ENCODE measurements around the gene CSTF2. TPM values are rescaled to one million over a fixed set of nuclear protein-coding genes. Genes with fewer than 3 reads are reported as not detected.

Gene CSTF2
- total RNA-seq, 1 experiment from 2014 or later = 19.5 TPM

- Histone ChIP-seq H3K4me2 (ENCODE audit: low read depth, low read length, poor library complexity, severe bottlenecking) (no peak overlapping the region), H3K36me3 (ENCODE audit: insufficient read depth, low read length) (no peaks in the 10 kb centered on the region), H3K79me2 (ENCODE audit: low read length) (no peaks in the 10 kb centered on the region), H3K4me3 (ENCODE audit: low read length) (no peak overlapping the region), H3K9me3 (ENCODE audit: low read length) (no peaks in the 10 kb centered on the region), H3K27ac (ENCODE audit: low read length) (no peak overlapping the region), H3K4me1 (ENCODE audit: low read length) (no peaks in the 10 kb centered on the region), H4K20me1 (ENCODE audit: insufficient read depth, low read depth, low read length) (no peaks in the 10 kb centered on the region), H3K9me2 (replicated peaks; ENCODE audit: insufficient read depth, low read length) (no peaks in the 10 kb centered on the region), H3K27me3 (ENCODE audit: low read length) (no peaks in the 10 kb centered on the region), H3K9ac (ENCODE audit: low read length) (no peak overlapping the region), H2AFZ (ENCODE audit: low read length) (no peak overlapping the region)
- no peak for DNase-seq
These were observed 32.6 kb downstream of the CSTF2 start for GRCh38 chrX:100852810-100853209.

GRCh38 chrX:100863326-100863864 is 43.2 kb downstream of the CSTF2 start:
- H3K9me2 ChIP-seq (replicated peaks; ENCODE audit: insufficient read depth, low read length) = no peaks in the 10 kb centered on the region
- no peak overlapping the region for H3K4me2 ChIP-seq (ENCODE audit: low read depth, low read length, poor library complexity, severe bottlenecking)
- no peaks in the 10 kb centered on the region for H3K79me2 ChIP-seq (ENCODE audit: low read length)
- H3K36me3 ChIP-seq (ENCODE audit: insufficient read depth, low read length) = no peaks in the 10 kb centered on the region
- no peaks in the 10 kb centered on the region for H3K9me3 ChIP-seq (ENCODE audit: low read length)
- H3K4me3 ChIP-seq (ENCODE audit: low read length) = no peak overlapping the region
- H3K27ac ChIP-seq (ENCODE audit: low read length) = no peak overlapping the region
- DNase-seq = no peak
- H4K20me1 ChIP-seq (ENCODE audit: insufficient read depth, low read depth, low read length) = no peaks in the 10 kb centered on the region
- no peaks in the 10 kb centered on the region for H3K4me1 ChIP-seq (ENCODE audit: low read length)
- H2AFZ ChIP-seq (ENCODE audit: low read length) = no peak overlapping the region
- H3K9ac ChIP-seq (ENCODE audit: low read length) = no peak overlapping the region
- no peaks in the 10 kb centered on the region for H3K27me3 ChIP-seq (ENCODE audit: low read length)

DNA sequence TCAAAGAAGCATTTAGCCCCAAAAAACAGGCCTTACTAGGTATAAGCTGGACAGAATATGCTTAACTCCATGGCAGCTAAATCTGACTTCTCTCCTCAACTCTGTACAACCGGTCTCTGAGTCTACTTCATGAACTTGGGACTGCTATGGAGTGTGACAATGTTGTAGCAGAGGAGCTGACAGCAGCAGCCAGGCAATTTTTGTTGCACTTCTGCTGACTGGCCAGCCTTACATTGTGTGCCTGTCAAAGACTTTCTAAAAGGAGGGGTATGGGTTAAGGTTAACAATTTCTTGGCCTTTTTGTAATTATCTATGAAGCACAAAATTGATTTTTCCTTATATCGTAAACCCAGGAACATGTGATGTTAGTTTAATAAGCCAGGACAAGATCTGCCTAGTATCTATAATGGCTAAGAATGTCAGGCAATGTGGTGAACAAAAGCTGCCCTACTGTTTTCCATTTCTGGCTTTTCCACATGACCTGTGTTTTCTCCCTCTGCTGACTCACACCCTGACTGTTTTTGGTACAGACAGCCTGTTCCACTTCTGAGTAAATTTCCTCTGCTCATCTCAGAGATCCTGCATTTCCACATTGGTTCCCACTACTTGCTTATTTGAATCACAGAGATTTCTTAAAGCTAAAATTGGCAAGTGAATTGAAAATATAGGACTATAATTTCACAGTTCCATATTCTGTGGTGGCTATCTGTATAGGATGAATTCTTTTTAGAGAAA is 44.6 kb downstream of the CSTF2 start:
- no peaks in the 10 kb centered on the region for H4K20me1 ChIP-seq (ENCODE audit: insufficient read depth, low read depth, low read length)
- no peak for DNase-seq
- H3K27me3 ChIP-seq (ENCODE audit: low read length) = no peaks in the 10 kb centered on the region
- no peaks in the 10 kb centered on the region for H3K4me1 ChIP-seq (ENCODE audit: low read length)
- no peak overlapping the region for H3K4me3 ChIP-seq (ENCODE audit: low read length)
- H3K79me2 ChIP-seq (ENCODE audit: low read length) = no peaks in the 10 kb centered on the region
- H3K36me3 ChIP-seq (ENCODE audit: insufficient read depth, low read length) = no peaks in the 10 kb centered on the region
- no peaks in the 10 kb centered on the region for H3K9me3 ChIP-seq (ENCODE audit: low read length)
- H3K4me2 ChIP-seq (ENCODE audit: low read depth, low read length, poor library complexity, severe bottlenecking) = no peak overlapping the region
- no peak overlapping the region for H3K9ac ChIP-seq (ENCODE audit: low read length)
- H2AFZ ChIP-seq (ENCODE audit: low read length) = no peak overlapping the region
- no peaks in the 10 kb centered on the region for H3K9me2 ChIP-seq (replicated peaks; ENCODE audit: insufficient read depth, low read length)
- no peak overlapping the region for H3K27ac ChIP-seq (ENCODE audit: low read length)

DNA sequence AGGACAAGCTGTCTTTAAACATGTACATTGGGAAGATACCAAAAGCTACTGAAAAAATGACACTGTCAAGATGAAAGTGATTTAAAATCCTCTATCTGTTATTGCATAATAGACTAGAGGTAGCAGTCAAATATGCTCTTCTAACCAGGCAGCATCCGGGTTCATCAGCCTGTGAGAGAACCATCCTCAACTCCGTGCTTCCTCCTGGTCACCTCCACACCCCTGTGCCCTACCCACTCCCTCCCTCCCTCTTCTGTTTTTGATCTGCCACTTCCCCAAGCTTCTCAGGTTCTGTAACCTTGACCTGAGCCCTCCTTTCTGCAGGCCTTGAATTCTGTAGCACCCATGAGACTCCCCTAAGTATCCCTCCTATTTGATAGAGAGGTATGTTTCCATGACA is 48.1 kb downstream of the CSTF2 start:
- Histone ChIP-seq H4K20me1 (ENCODE audit: insufficient read depth, low read depth, low read length) (no peaks in the 10 kb centered on the region), H3K27me3 (ENCODE audit: low read length) (no peaks in the 10 kb centered on the region), H3K27ac (ENCODE audit: low read length) (no peak overlapping the region), H3K9me2 (replicated peaks; ENCODE audit: insufficient read depth, low read length) (no peaks in the 10 kb centered on the region), H3K4me3 (ENCODE audit: low read length) (no peak overlapping the region), H3K36me3 (ENCODE audit: insufficient read depth, low read length) (no peaks in the 10 kb centered on the region), H3K9ac (ENCODE audit: low read length) (no peak overlapping the region), H3K4me2 (ENCODE audit: low read depth, low read length, poor library complexity, severe bottlenecking) (no peak overlapping the region), H2AFZ (ENCODE audit: low read length) (no peak overlapping the region), H3K9me3 (ENCODE audit: low read length) (no peaks in the 10 kb centered on the region), H3K79me2 (ENCODE audit: low read length) (no peaks in the 10 kb centered on the region), H3K4me1 (ENCODE audit: low read length) (no peaks in the 10 kb centered on the region)
- no peak for DNase-seq

DNA sequence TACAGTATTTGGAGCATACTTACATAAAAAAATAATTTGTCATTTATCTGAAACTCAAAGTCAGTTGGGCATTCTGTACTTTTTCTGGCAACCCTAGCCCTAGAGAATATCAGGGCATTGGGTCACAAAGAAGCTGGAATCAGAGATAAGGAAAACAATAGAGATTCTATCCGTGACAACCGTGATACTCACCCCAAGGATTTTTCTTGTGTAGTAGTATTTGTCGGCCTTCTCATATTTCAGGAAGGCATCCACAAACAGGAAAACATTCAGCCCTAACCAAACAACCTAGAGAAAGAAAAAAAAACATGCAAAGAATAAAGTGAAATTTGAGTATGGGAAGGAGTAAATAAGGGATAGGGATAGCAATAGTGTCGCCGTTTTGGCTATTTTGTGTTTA is 50.3 kb downstream of the CSTF2 start:
- H4K20me1 ChIP-seq (ENCODE audit: insufficient read depth, low read depth, low read length) = no peaks in the 10 kb centered on the region
- H3K79me2 ChIP-seq (ENCODE audit: low read length) = no peaks in the 10 kb centered on the region
- no peak overlapping the region for H2AFZ ChIP-seq (ENCODE audit: low read length)
- H3K27ac ChIP-seq (ENCODE audit: low read length) = no peak overlapping the region
- no peak overlapping the region for H3K9ac ChIP-seq (ENCODE audit: low read length)
- no peaks in the 10 kb centered on the region for H3K4me1 ChIP-seq (ENCODE audit: low read length)
- no peaks in the 10 kb centered on the region for H3K9me3 ChIP-seq (ENCODE audit: low read length)
- no peak overlapping the region for H3K4me2 ChIP-seq (ENCODE audit: low read depth, low read length, poor library complexity, severe bottlenecking)
- no peak overlapping the region for H3K4me3 ChIP-seq (ENCODE audit: low read length)
- H3K36me3 ChIP-seq (ENCODE audit: insufficient read depth, low read length) = no peaks in the 10 kb centered on the region
- H3K9me2 ChIP-seq (replicated peaks; ENCODE audit: insufficient read depth, low read length) = no peaks in the 10 kb centered on the region
- no peaks in the 10 kb centered on the region for H3K27me3 ChIP-seq (ENCODE audit: low read length)
- DNase-seq = no peak

- H2AFZ ChIP-seq (ENCODE audit: low read length) = no peak overlapping the region
- H4K20me1 ChIP-seq (ENCODE audit: insufficient read depth, low read depth, low read length) = no peaks in the 10 kb centered on the region
- no peak overlapping the region for H3K4me3 ChIP-seq (ENCODE audit: low read length)
- H3K9me2 ChIP-seq (replicated peaks; ENCODE audit: insufficient read depth, low read length) = no peaks in the 10 kb centered on the region
- H3K36me3 ChIP-seq (ENCODE audit: insufficient read depth, low read length) = no peaks in the 10 kb centered on the region
- DNase-seq = no peak
- H3K4me1 ChIP-seq (ENCODE audit: low read length) = no peaks in the 10 kb centered on the region
- no peaks in the 10 kb centered on the region for H3K27me3 ChIP-seq (ENCODE audit: low read length)
- H3K4me2 ChIP-seq (ENCODE audit: low read depth, low read length, poor library complexity, severe bottlenecking) = no peak overlapping the region
- H3K27ac ChIP-seq (ENCODE audit: low read length) = no peak overlapping the region
- H3K9ac ChIP-seq (ENCODE audit: low read length) = no peak overlapping the region
- H3K79me2 ChIP-seq (ENCODE audit: low read length) = no peaks in the 10 kb centered on the region
- H3K9me3 ChIP-seq (ENCODE audit: low read length) = no peaks in the 10 kb centered on the region
These were observed 51.7 kb downstream of the CSTF2 start for GRCh38 chrX:100871594-100872560.

DNA sequence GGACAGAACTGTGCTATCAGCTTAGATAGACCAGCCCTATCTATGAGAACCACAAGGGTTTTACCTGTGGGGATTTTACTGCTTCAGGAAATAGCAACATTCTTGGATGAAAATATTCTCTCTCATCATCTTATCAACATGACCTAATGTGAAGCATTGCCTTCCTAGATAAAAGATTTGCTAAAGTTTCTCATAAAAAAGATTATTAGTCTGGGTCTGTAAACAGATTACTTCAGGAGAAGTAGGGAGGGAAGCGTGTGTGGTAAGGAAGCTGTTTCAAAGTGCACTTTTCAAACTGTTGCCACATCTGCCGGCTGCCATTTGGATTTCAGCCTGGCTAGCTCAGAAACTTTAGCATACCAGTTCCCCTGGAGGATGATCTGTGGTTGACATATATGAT is 54.1 kb downstream of the CSTF2 start, which contains the start of gene NOX1:
NOX1 (minus strand) TSS at position 35 of the 400 bp plus-strand sequence. CDS start 220 bp downstream, outside the sequence.
- no peaks in the 10 kb centered on the region for H3K27me3 ChIP-seq (ENCODE audit: low read length)
- no peak within 1 kb of the TSS for H3K9ac ChIP-seq (ENCODE audit: low read length)
- H3K4me2 ChIP-seq (ENCODE audit: low read depth, low read length, poor library complexity, severe bottlenecking) = no peak within 1 kb of the TSS
- no peak for DNase-seq
- H3K79me2 ChIP-seq (ENCODE audit: low read length) = no peaks in the 10 kb centered on the region
- H3K9me3 ChIP-seq (ENCODE audit: low read length) = no peaks in the 10 kb centered on the region
- H3K36me3 ChIP-seq (ENCODE audit: insufficient read depth, low read length) = no peaks in the 10 kb centered on the region
- no peak within 1 kb of the TSS for H2AFZ ChIP-seq (ENCODE audit: low read length)
- H3K4me1 ChIP-seq (ENCODE audit: low read length) = no peaks in the 10 kb centered on the region
- no peaks in the 10 kb centered on the region for H3K9me2 ChIP-seq (replicated peaks; ENCODE audit: insufficient read depth, low read length)
- H3K4me3 ChIP-seq (ENCODE audit: low read length) = no peak within 1 kb of the TSS
- H4K20me1 ChIP-seq (ENCODE audit: insufficient read depth, low read depth, low read length) = no peaks in the 10 kb centered on the region
- H3K27ac ChIP-seq (ENCODE audit: low read length) = no peak within 1 kb of the TSS

DNA sequence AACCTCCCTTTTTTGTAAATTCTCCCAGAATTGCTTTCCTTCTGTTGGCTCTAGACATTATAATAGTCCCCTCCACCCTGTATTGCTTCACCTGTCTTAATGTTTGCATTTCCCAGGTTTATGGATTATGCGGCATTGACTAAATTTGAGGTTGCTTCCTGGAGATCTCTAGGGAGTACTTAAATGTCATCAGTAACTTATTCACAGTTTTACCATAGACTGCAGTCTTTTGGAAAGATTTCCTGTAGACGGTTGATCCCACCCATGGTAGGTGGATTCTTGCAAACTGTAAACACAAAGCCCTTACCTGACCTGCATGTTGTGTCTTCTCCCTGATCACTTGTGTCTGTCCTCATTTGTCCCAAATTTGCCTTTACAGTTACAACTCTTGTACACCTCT is 60.2 kb downstream of the CSTF2 start:
- H3K4me2 ChIP-seq (ENCODE audit: low read depth, low read length, poor library complexity, severe bottlenecking) = no peak overlapping the region
- no peaks in the 10 kb centered on the region for H4K20me1 ChIP-seq (ENCODE audit: insufficient read depth, low read depth, low read length)
- H3K27me3 ChIP-seq (ENCODE audit: low read length) = no peaks in the 10 kb centered on the region
- H3K79me2 ChIP-seq (ENCODE audit: low read length) = no peaks in the 10 kb centered on the region
- no peaks in the 10 kb centered on the region for H3K9me2 ChIP-seq (replicated peaks; ENCODE audit: insufficient read depth, low read length)
- H3K4me1 ChIP-seq (ENCODE audit: low read length) = no peaks in the 10 kb centered on the region
- no peak for DNase-seq
- no peak overlapping the region for H2AFZ ChIP-seq (ENCODE audit: low read length)
- no peak overlapping the region for H3K4me3 ChIP-seq (ENCODE audit: low read length)
- no peak overlapping the region for H3K9ac ChIP-seq (ENCODE audit: low read length)
- no peaks in the 10 kb centered on the region for H3K36me3 ChIP-seq (ENCODE audit: insufficient read depth, low read length)
- no peak overlapping the region for H3K27ac ChIP-seq (ENCODE audit: low read length)
- H3K9me3 ChIP-seq (ENCODE audit: low read length) = no peaks in the 10 kb centered on the region
